Duodenal mucosa (tissue), 2 donors: Measurements from ENCODE around the gene ZNF385D.

ENCODE experiments used
- H3K27ac ChIP-seq: one replicate; pipeline ENCODE4 v1.7.0; 2013; ENCODE audit warnings: low read depth, low read length
- H3K27me3 ChIP-seq, 2 donors: one replicate each; pipeline ENCODE4 v1.7.0; 2013; ENCODE audit warnings: low read length in 2 of 2, control low read depth in 1 of 2; ENCODE audit not compliant: insufficient read depth in 2 of 2, control insufficient read depth in 1 of 2
- H3K36me3 ChIP-seq, 2 donors: one replicate each; pipeline ENCODE4 v1.7.0; 2013; ENCODE audit warnings: low read length in 2 of 2, control low read depth in 1 of 2; ENCODE audit not compliant: insufficient read depth in 2 of 2, control insufficient read depth in 1 of 2
- H3K4me1 ChIP-seq, 2 donors: one replicate each; pipeline ENCODE4 v1.7.0; 2013; ENCODE audit warnings: low read length in 2 of 2, control low read depth in 1 of 2; ENCODE audit not compliant: insufficient read depth in 2 of 2, control insufficient read depth in 1 of 2
- H3K4me3 ChIP-seq, 2 donors: one replicate each; pipeline ENCODE4 v1.7.0; 2013; ENCODE audit warnings: low read length in 2 of 2, low read depth in 1 of 2
- H3K9ac ChIP-seq, 2 donors: one replicate each; pipeline ENCODE4 v1.7.0; 2013; ENCODE audit warnings: low read length in 2 of 2, low read depth in 1 of 2
- H3K9me3 ChIP-seq, 2 donors: one replicate each; pipeline ENCODE4 v1.7.0; 2013; ENCODE audit warnings: low read length in 2 of 2, control low read depth in 1 of 2; ENCODE audit not compliant: control insufficient read depth in 1 of 2

ZNF385D gene, protein sequence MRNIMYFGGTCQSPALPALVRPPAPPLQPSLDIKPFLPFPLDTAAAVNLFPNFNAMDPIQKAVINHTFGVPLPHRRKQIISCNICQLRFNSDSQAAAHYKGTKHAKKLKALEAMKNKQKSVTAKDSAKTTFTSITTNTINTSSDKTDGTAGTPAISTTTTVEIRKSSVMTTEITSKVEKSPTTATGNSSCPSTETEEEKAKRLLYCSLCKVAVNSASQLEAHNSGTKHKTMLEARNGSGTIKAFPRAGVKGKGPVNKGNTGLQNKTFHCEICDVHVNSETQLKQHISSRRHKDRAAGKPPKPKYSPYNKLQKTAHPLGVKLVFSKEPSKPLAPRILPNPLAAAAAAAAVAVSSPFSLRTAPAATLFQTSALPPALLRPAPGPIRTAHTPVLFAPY

DNA sequence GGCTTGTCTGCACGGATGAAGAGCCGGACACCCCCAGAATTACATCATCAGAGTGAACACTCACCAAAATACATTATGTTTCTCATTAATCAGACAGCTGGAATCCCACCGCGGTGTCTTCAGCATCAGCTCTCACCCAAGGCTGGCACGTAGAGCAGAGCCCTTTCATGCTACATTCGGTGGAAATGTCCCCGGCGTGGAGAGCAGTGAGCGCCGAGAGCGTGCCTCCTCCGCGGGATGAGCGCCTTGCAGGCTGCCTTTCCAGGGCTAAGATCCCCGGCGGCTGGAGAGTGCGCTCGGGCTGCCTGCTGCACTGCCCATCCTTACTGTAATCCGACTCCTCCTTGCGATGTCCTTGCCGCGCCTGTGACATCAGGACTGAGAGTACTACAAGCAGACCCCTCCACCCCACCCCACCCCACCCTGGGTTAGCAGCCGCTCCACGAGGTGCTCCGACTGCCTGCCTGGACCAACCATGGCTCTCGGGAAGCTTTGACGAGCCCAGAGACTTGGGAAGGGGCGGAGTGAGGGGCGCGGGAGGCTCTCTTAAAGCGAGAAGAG, at the start of gene ZNF385D:
ZNF385D (minus strand) TSS at position 380 of the 561 bp plus-strand sequence; CDS start at position 86, 294 bp downstream.
- peaks cover 0 to 2% of the 10 kb centered on the region in 2 donors for H3K9me3 ChIP-seq
- H3K9ac ChIP-seq, result no peak within 1 kb of the TSS
- H3K36me3 ChIP-seq, result no peaks in the 10 kb centered on the region
- H3K27me3 ChIP-seq, result peaks cover 0 to 6% of the 10 kb centered on the region in 2 donors
- H3K27ac ChIP-seq, result no peak within 1 kb of the TSS
- no peaks in the 10 kb centered on the region for H3K4me1 ChIP-seq
- H3K4me3 ChIP-seq, result no peak within 1 kb of the TSS

DNA sequence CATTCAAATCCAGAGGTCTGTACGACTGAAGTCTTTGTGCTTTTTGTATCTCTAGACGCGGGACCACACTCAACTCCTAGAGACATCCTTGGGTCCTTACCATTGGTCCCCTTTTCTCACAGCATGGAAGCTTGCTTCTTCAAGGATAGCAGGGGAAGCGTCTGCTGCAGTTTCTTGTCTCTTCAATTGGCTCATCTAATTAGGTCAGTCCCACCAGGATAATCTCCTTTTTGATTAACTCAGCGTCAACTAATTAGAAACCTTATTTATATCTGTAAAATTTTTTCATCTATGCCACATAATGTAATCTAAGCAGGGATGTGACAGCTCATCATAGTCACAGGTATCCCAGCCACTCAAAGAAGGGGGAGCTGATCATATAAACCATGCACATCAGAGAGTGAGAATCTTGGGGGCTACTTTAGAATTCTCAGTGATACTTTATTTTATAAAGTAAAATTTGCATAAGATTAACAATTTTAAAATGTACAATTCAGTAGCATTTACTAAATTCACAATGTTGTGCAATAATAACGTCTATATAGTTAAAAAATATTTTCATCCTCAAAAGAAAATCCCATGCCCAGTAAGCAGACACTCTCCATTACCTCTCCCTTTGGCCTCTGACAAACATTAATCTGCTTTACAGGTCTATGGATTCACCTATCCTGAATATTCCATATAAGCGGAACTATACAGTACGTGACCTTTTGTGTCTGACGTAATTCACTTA, 47.5 kb upstream of the ZNF385D start:
- H3K27me3 ChIP-seq, result no peaks in the 10 kb centered on the region
- H3K9ac ChIP-seq, result no peak overlapping the region
- H3K9me3 ChIP-seq, result peaks cover 0 to 6% of the 10 kb centered on the region in 2 donors
- no peak overlapping the region for H3K27ac ChIP-seq
- H3K36me3 ChIP-seq, result no peaks in the 10 kb centered on the region
- no peak overlapping the region for H3K4me3 ChIP-seq
- no peaks in the 10 kb centered on the region for H3K4me1 ChIP-seq

DNA sequence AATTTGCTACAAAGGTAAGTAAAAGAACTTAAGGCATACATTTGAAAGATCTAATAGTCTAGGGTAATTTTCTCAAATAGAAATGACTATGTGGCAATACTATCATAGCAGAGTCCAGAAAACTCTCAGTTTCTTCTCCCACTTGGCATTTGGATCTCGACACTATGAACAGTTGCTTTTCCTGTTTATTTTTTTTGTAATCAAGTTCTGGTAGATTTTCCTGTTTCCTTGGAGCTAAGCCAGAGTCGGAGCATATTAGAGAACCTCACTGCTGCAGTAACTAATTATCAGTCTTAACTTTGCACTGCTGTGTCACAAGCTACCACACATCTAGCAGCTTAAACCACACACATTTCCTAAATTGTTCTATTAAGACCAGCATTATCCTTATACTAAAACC, 44.9 kb upstream of the ZNF385D start:
- Histone ChIP-seq H3K9me3 (peaks cover 0 to 6% of the 10 kb centered on the region in 2 donors), H3K4me3 (no peak overlapping the region), H3K4me1 (no peaks in the 10 kb centered on the region), H3K36me3 (no peaks in the 10 kb centered on the region), H3K9ac (no peak overlapping the region), H3K27ac (no peak overlapping the region), H3K27me3 (no peaks in the 10 kb centered on the region)

DNA sequence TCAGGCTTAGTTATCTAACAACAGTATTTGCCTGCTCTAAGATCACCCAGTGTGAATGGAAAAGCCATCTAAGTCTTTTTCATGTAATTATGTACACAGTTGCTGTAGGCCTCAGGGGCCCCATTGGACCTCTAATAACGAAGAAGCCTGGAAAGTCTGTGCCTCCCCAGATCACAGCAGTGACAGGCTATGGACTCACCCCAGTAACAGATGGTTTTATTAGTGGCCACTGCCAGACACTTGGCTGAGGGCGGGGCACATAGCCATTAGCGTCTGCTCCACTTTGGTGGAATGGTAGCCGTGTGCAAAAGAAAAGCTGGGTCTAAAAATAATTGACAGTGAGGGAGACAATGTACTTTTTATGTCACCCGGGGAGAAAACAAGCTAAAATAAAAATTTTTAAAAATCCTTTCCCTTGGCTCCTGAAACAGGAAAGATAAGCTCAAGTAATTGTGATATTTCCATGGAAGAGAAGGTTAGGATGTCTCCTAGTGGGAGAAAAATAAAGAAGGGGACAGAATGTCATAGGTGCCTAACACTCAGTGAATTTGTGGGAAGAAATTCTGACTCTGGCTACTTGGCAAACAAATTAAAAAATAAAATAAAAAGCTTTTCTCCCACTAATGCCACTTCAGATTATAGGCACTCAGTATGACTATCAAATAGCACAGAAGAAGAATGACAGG, 44.3 kb upstream of the ZNF385D start:
- Histone ChIP-seq H3K9ac (no peak overlapping the region), H3K9me3 (peaks cover 0 to 6% of the 10 kb centered on the region in 2 donors), H3K4me3 (no peak overlapping the region), H3K27ac (no peak overlapping the region), H3K27me3 (no peaks in the 10 kb centered on the region), H3K36me3 (no peaks in the 10 kb centered on the region), H3K4me1 (no peaks in the 10 kb centered on the region)

DNA sequence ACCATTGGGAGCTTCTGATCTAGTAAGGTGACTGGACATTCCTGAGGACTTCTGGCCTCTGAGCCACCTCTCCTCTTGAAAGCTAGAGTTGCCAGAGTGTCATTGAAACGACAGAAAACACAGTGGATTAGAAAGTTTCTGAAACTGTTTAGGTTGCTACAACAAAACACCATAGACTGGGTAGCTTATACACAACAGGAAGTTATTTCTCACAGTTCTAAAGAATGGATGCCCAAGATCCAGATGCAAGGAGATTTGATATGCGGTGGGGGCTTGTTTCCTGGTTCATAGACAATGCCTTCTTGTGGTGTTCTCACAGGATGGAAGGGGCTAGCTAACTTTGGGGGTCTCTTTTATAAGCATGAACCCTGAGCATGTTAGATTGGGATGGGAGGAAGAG, 43.3 kb upstream of the ZNF385D start:
- H3K4me1 ChIP-seq, result no peaks in the 10 kb centered on the region
- H3K9ac ChIP-seq, result no peak overlapping the region
- no peaks in the 10 kb centered on the region for H3K9me3 ChIP-seq
- no peak overlapping the region for H3K27ac ChIP-seq
- no peaks in the 10 kb centered on the region for H3K36me3 ChIP-seq
- H3K4me3 ChIP-seq, result no peak overlapping the region
- H3K27me3 ChIP-seq, result no peaks in the 10 kb centered on the region

DNA sequence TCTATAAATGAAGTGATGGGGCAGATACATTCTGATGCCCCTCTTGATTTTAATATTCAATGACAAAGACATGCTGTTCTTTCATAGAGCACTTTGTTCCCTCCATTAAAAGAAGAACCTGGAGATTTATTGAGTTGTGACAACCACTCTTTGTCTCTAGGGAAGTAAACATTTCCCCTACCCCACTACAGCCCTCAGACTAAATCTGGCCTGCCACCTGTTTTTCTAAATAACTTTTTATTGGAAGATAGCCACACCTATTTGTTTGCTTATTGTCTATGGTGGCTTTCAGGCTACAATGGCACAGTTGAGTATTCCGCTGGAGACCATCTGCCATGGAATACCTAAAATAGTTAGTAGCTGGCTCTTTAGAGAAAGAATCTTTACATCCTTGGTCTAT, 41.2 kb upstream of the ZNF385D start:
- Histone ChIP-seq H3K27ac (no peak overlapping the region), H3K36me3 (no peaks in the 10 kb centered on the region), H3K9me3 (no peaks in the 10 kb centered on the region), H3K4me1 (no peaks in the 10 kb centered on the region), H3K27me3 (no peaks in the 10 kb centered on the region), H3K9ac (no peak overlapping the region), H3K4me3 (no peak overlapping the region)

DNA sequence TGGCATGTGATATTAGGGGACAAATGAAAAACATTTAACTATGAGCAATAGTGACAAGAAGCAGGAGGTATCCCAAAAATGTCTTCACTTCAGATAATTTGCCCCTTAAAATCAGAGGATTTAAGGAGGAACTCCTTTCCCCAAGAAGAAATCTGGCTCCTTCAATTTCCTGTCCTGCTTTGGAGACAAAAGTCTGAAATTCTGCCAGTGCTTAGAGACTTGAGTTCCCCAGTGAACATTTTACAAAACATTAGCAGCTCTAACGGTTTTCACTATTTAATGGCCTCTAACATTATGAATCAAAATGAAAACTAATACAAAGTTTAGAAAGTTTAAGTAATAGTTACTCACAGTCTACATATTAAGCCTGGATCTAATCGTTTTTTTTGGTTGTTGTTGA, 40.3 kb upstream of the ZNF385D start:
- H3K4me3 ChIP-seq, result no peak overlapping the region
- H3K27me3 ChIP-seq, result no peaks in the 10 kb centered on the region
- H3K27ac ChIP-seq, result no peak overlapping the region
- no peaks in the 10 kb centered on the region for H3K4me1 ChIP-seq
- H3K36me3 ChIP-seq, result no peaks in the 10 kb centered on the region
- H3K9me3 ChIP-seq, result no peaks in the 10 kb centered on the region
- no peak overlapping the region for H3K9ac ChIP-seq

DNA sequence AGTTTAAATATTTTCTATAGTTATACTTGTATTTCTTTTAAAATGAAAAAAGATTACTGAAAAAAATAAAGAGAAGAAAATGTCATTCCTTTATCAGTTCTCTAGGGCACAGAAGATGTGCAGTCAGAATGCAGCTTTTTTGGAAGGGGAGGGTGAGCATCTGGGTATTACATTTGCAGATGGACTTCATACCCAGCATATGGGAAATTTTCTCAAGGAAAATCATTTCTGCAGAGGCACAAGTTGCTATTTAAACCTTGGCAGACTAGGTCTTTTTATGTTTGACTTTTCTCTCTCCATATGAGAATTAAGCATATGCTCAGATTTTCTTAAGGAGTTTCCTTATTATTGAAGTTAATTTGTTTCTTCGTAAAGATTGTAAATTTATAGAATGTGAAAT, 39.5 kb upstream of the ZNF385D start:
- H3K9ac ChIP-seq, result no peak overlapping the region
- no peaks in the 10 kb centered on the region for H3K9me3 ChIP-seq
- no peak overlapping the region for H3K27ac ChIP-seq
- H3K4me3 ChIP-seq, result no peak overlapping the region
- no peaks in the 10 kb centered on the region for H3K4me1 ChIP-seq
- H3K27me3 ChIP-seq, result no peaks in the 10 kb centered on the region
- H3K36me3 ChIP-seq, result no peaks in the 10 kb centered on the region

DNA sequence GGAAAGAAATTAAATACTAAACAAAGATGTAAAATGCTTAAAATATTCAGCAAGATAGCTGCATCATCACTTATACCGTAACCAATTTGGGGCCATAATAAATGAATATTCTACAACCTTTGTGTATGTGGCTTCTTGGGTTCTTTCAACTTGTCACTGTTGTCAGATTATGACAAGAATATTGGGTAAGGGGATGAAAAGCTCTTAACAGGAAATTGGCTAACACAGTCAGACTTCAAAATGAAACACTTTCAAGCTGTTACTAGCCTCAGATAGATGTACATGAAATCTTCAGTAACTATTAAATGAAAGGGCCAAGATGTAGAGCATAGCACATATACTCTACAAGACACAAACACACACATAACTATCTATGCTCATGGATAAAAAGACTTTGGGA, 38.7 kb upstream of the ZNF385D start:
- Histone ChIP-seq H3K27ac (no peak overlapping the region), H3K9ac (no peak overlapping the region), H3K27me3 (no peaks in the 10 kb centered on the region), H3K9me3 (no peaks in the 10 kb centered on the region), H3K36me3 (no peaks in the 10 kb centered on the region), H3K4me1 (no peaks in the 10 kb centered on the region), H3K4me3 (no peak overlapping the region)

DNA sequence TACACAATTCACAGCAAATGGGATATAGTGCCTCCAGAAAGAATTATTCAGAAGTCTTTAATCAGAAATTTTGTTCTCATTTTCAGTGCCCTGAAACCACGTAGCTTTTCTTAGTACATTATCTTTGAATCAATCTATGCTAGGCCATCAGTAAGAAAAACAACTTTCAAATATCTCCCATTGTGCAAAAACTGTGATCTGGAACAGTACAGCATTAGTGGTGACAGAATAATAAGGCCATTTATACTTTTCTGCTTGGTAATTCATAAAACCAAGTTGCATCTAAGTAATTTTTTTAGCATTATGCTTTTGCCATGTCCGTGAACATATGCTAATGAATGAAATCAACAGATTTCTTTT, 35.4 kb upstream of the ZNF385D start:
- no peaks in the 10 kb centered on the region for H3K9me3 ChIP-seq
- H3K36me3 ChIP-seq, result no peaks in the 10 kb centered on the region
- H3K4me1 ChIP-seq, result no peaks in the 10 kb centered on the region
- H3K9ac ChIP-seq, result no peak overlapping the region
- H3K4me3 ChIP-seq, result no peak overlapping the region
- no peaks in the 10 kb centered on the region for H3K27me3 ChIP-seq
- no peak overlapping the region for H3K27ac ChIP-seq
